Measurements from ENCODE around the gene TIMMDC1. TPM values are rescaled to one million over a fixed set of nuclear protein-coding genes. Genes with fewer than 3 reads are reported as not detected.

TIMMDC1 gene
- total and polyA plus RNA-seq, 10 of the 15 experiments (the other 5 are each of a cell fraction or from before 2014, with no cell fraction given): 55.9 to 146 (median 72.1) TPM

GRCh38 chr3:119470866-119471265 is 27.5 kb upstream of the TIMMDC1 start (continued):
- TF ChIP-seq ELK1 (IDR thresholded peaks at IDR 0.05; ENCODE audit: low read depth, low read length) (no peak), ZNF274 (IDR thresholded peaks at IDR 0.05; ENCODE audit: insufficient read depth, insufficient read length) (no peak), POLR2AphosphoS2 (IDR thresholded peaks at IDR 0.05; ENCODE audit: low read depth, low read length) (no peak), CBX3 (IDR thresholded peaks at IDR 0.05; ENCODE audit: borderline replicate concordance, low read depth) (no peak), SKIL (IDR thresholded peaks at IDR 0.05; ENCODE audit: low read depth, poor library complexity, severe bottlenecking) (no peak), TCF7 (IDR thresholded peaks at IDR 0.05; ENCODE audit: borderline replicate concordance) (no peak)

GRCh38 chr3:119481079-119481478 is 17.3 kb upstream of the TIMMDC1 start:
- TF ChIP-seq STAT3 (IDR thresholded peaks at IDR 0.05; ENCODE audit: low read depth, low read length) (no peak), IKZF2 (IDR thresholded peaks at IDR 0.05) (no peak), BCLAF1 (IDR thresholded peaks at IDR 0.05) (no peak), HSF1 (IDR thresholded peaks at IDR 0.05; ENCODE audit: low read depth, low read length) (no peak)
- Histone ChIP-seq H3K4me1 (ENCODE audit: control insufficient read depth, insufficient read depth, low read length) (no peaks in the 10 kb centered on the region; the same call in 1 of the 2 replicates), H3K9ac (ENCODE audit: control insufficient read depth, insufficient read depth, low read length) (no peak overlapping the region), H3K4me3 (no peak overlapping the region), H3K27me3 (replicated peaks in 1 of 2; ENCODE audit: control insufficient read depth in 2 of 2, insufficient read depth in 2 of 2, low read length in 1 of 2) (no peaks in the 10 kb centered on the region), H3K9me3 (replicated peaks; ENCODE audit: control insufficient read depth, insufficient read depth, low read length) (no peaks in the 10 kb centered on the region), H3K79me2 (ENCODE audit: control insufficient read depth, insufficient read depth, low read length) (no peaks in the 10 kb centered on the region), H3K27ac (ENCODE audit: control insufficient read depth, insufficient read depth) (no peak overlapping the region), H3K36me3 (ENCODE audit: control insufficient read depth in 2 of 2, insufficient read depth in 2 of 2, low read length in 1 of 2) (peaks cover 0 to 29% of the 10 kb centered on the region in 2 experiments), H3K4me2 (ENCODE audit: control insufficient read depth, insufficient read depth) (no peak overlapping the region), H4K20me1 (ENCODE audit: control insufficient read depth, insufficient read depth) (no peaks in the 10 kb centered on the region), H2AFZ (ENCODE audit: control insufficient read depth, low read depth, low read length) (no peak overlapping the region)
- intact Hi-C loops (cut with micrococcal nuclease; ENCODE audit: unreplicated experiment) (no loop called here), in situ Hi-C loops (cut with MboI) (no loop called here)
- FAIRE-seq (no peak), DNase-seq (ENCODE audit: low read depth, low spot score) (no peak), ATAC-seq (no peak)
- no TSS peak for BruUV-seq (replicated peaks)
- WGBS (ENCODE audit: insufficient coverage, insufficient replicate concordance, low lambda C conversion rate, missing lambda C conversion rate): 100% methylated on average over 2 of the region's 2 CpGs
- SMC1A ChIA-PET (ENCODE audit: uncharacterized antibody, unreplicated experiment): interaction anchor here (0.9 kb wide), 1 partner anchor 19 kb away, joined by 3 read pairs; no protein-coding TSS in a partner anchor
- RAD21 ChIA-PET (ENCODE audit: unreplicated experiment): no interaction called here
- POLR2A ChIA-PET: no interaction called here
- CTCF ChIA-PET: interaction anchor here (0.7 kb wide), 1 partner anchor 16 kb away, joined by 3 read pairs; no protein-coding TSS in a partner anchor

Measured in GM12878 (cell line).